Activated CD4-positive, alpha-beta memory T cell treated with anti-CD3 and anti-CD28 coated beads, Interleukin-2, amount 10 ng/mL, durations not matched to agents 7 days and 5 days (primary cell): Measurements from ENCODE around the gene IFT22. TPM values are rescaled to one million over a fixed set of nuclear protein-coding genes. Genes with fewer than 3 reads are reported as not detected.

Experiments used
- total RNA-seq, 2 experiments: library from RNA; stranded (reverse); gene quantifications; one replicate each; pipeline ENCODE4 v1.2.3, GENCODE V29; 2021

Gene IFT22
- total RNA-seq, 2 experiments from 2014 or later: 5.5 to 6.6 TPM

Other genes starting within 250 kb of the IFT22 start
- gene TRIM56, start 236.3 kb downstream of the IFT22 start, total RNA-seq: 10 to 100 TPM; 72.6 to 72.7 TPM
- gene SERPINE1, start 194.7 kb downstream of the IFT22 start, total RNA-seq: under 1 TPM; 0.23 to 0.28 TPM
- 10 to 100 TPM; 46.7 to 50.0 TPM for gene AP1S1, start 167.3 kb downstream of the IFT22 start, total RNA-seq
- gene VGF, start 156.2 kb downstream of the IFT22 start, total RNA-seq: under 1 TPM; 0.30 to 0.33 TPM
- not detected for gene NAT16, start 141.5 kb downstream of the IFT22 start, total RNA-seq
- gene MOGAT3, start 120.8 kb downstream of the IFT22 start, total RNA-seq: not detected
- 10 to 100 TPM; 63.3 to 66.6 TPM for gene PLOD3, start 104.2 kb downstream of the IFT22 start, total RNA-seq
- 10 to 100 TPM; 59.9 to 60.5 TPM for gene ZNHIT1, start 103.6 kb downstream of the IFT22 start, total RNA-seq
- 10 to 100 TPM; 19.7 to 20.6 TPM for gene CLDN15, start 84.0 kb downstream of the IFT22 start, total RNA-seq
- gene FIS1, start 76.7 kb downstream of the IFT22 start, total RNA-seq: 10 to 100 TPM; 94.5 to 97.6 TPM
- not detected for gene COL26A1, start 41.1 kb upstream of the IFT22 start, total RNA-seq